ENCODE data around the gene IDH1.
"Not testable (repeated sequence)": the region's sequence is repeated elsewhere in the genome, so short reads cannot be mapped to it uniquely, and the experiment has no call there.

The IDH1 gene

GRCh38 chr2:208269091-208269490 is 14.2 kb upstream of the IDH1 start:
- H3K4me3 ChIP-seq (ENCODE audit: low read depth, low read length), result no peak overlapping the region
- DNase-seq (ENCODE audit: low read depth), result no peak
- TF ChIP-seq CTCF (IDR thresholded peaks at IDR 0.05; ENCODE audit: control insufficient read depth, extremely low read depth, insufficient read depth), result no peak

GRCh38 chr2:208268156-208268952 is 13.5 kb upstream of the IDH1 start:
- DNase-seq (ENCODE audit: low read depth), result no peak
- no peak for TF ChIP-seq CTCF (IDR thresholded peaks at IDR 0.05; ENCODE audit: control insufficient read depth, extremely low read depth, insufficient read depth)
- H3K4me3 ChIP-seq (ENCODE audit: low read depth, low read length), result no peak overlapping the region

GRCh38 chr2:208267526-208267925 is 12.7 kb upstream of the IDH1 start:
- not testable (repeated sequence) for DNase-seq (ENCODE audit: low read depth)
- H3K4me3 ChIP-seq (ENCODE audit: low read depth, low read length), result peak overlapping the region; percentile 88

GRCh38 chr2:208266936-208267335 is 12.1 kb upstream of the IDH1 start:
- peak overlapping the region; percentile 88 for H3K4me3 ChIP-seq (ENCODE audit: low read depth, low read length)
- DNase-seq (ENCODE audit: low read depth), result no peak
- no peak for TF ChIP-seq CTCF (IDR thresholded peaks at IDR 0.05; ENCODE audit: control insufficient read depth, extremely low read depth, insufficient read depth)

GRCh38 chr2:208266553-208266893 is 11.7 kb upstream of the IDH1 start:
- TF ChIP-seq CTCF (IDR thresholded peaks at IDR 0.05; ENCODE audit: control insufficient read depth, extremely low read depth, insufficient read depth), result no peak
- no peak for DNase-seq (ENCODE audit: low read depth)
- H3K4me3 ChIP-seq (ENCODE audit: low read depth, low read length), result peak overlapping the region; percentile 88

- DNase-seq (ENCODE audit: low read depth), result peak; percentile 94
- no peak for TF ChIP-seq CTCF (IDR thresholded peaks at IDR 0.05; ENCODE audit: control insufficient read depth, extremely low read depth, insufficient read depth)
- H3K4me3 ChIP-seq (ENCODE audit: low read depth, low read length), result peak within 1 kb of the TSS; percentile 88
These were observed 11.1 kb upstream of the IDH1 start, which contains the start of gene PIKFYVE for GRCh38 chr2:208265801-208266552. Gene PIKFYVE (plus strand): TSS chr2:208266255. CDS start chr2:208271520, 5,265 bp downstream.

GRCh38 chr2:208265371-208265800 is 10.5 kb upstream of the IDH1 start:
- peak overlapping the region; percentile 88 for H3K4me3 ChIP-seq (ENCODE audit: low read depth, low read length)
- DNase-seq (ENCODE audit: low read depth), result no peak
- no peak for TF ChIP-seq CTCF (IDR thresholded peaks at IDR 0.05; ENCODE audit: control insufficient read depth, extremely low read depth, insufficient read depth)

GRCh38 chr2:208256849-208257813 is 2.3 kb upstream of the IDH1 start:
- H3K4me3 ChIP-seq (ENCODE audit: low read depth, low read length); DNase-seq (ENCODE audit: low read depth): not testable (repeated sequence)

Measured in LNCaP clone FGC (cell line).